Liver (tissue), 3 donors: ENCODE measurements around the gene HS3ST3B1.

Experiments
- CTCF ChIP-seq: fragments of 150-350 bp; IDR thresholded peaks from 2 replicates; pipeline ENCODE4 v1.5.1; 2017; ENCODE audit warnings: improper control_type of control experiment, low read depth, low read length; ENCODE audit not compliant: missing input control
- GABPA ChIP-seq, 2 donors: IDR thresholded peaks in 1 of 2; conservative IDR thresholded peaks in 1 of 2; 2 replicates each; pipeline ENCODE4 v1.6.1; 2016; ENCODE audit warnings: antibody characterized with exemption in 2 of 2, mild to moderate bottlenecking in 1 of 2, moderate library complexity in 1 of 2
- MAX ChIP-seq: IDR thresholded peaks from 2 replicates; pipeline ENCODE4 v1.6.1; 2016; ENCODE audit warnings: antibody characterized with exemption
- RXRA ChIP-seq, 2 donors: IDR thresholded peaks; 2 replicates each; pipeline ENCODE4 v1.6.1; 2017 to 2018; ENCODE audit warnings: antibody characterized with exemption in 2 of 2, mild to moderate bottlenecking in 1 of 2
- SP1 ChIP-seq: IDR thresholded peaks from 2 replicates; pipeline ENCODE4 v1.6.1; 2018; ENCODE audit warnings: antibody characterized with exemption, mild to moderate bottlenecking
- YY1 ChIP-seq: IDR thresholded peaks from 2 replicates; pipeline ENCODE4 v1.6.1; 2016; ENCODE audit warnings: antibody characterized with exemption, mild to moderate bottlenecking
- ZBTB33 ChIP-seq: IDR thresholded peaks from 2 replicates; pipeline ENCODE4 v1.6.1; 2016; ENCODE audit warnings: antibody characterized with exemption
- donor health status: healthy.
- donor health status: healthy.

GRCh38 chr17:14295676-14296075 is 5.2 kb upstream of the HS3ST3B1 start:
- TF ChIP-seq CTCF, result no peak
- TF ChIP-seq RXRA (IDR thresholded peaks at IDR 0.05), result no peak
- no peak for TF ChIP-seq MAX
- TF ChIP-seq GABPA (IDR thresholded peaks at IDR 0.05 in 1 of 2, conservative IDR thresholded peaks at IDR 0.05 in 1 of 2), result no peak
- TF ChIP-seq YY1, result no peak
- TF ChIP-seq ZBTB33, result no peak
- no peak for TF ChIP-seq SP1
